Nephron (organoid): ENCODE results near the gene EFTUD2.
A peak's percentile ranks its signal among the peaks of the same experiment; 100 is the strongest.
"Not testable (repeated sequence)": the region's sequence is repeated elsewhere in the genome, so short reads cannot be mapped to it uniquely, and the experiment has no call there.

ENCODE experiments used
- H3K27ac Mint-ChIP-seq, 3 experiments: 2 replicates each; pipeline ENCODE4 v1.8.0; 2020; ENCODE audit warnings: mixed read lengths in 3 of 3, mild to moderate bottlenecking in 2 of 3, moderate library complexity in 1 of 3
- H3K27me3 Mint-ChIP-seq: 2 replicates; pipeline ENCODE4 v1.8.0; 2021; ENCODE audit warnings: low read depth, mild to moderate bottlenecking, moderate library complexity, mixed read lengths
- H3K36me3 Mint-ChIP-seq: 2 replicates; pipeline ENCODE4 v1.8.0; 2020; ENCODE audit warnings: low read depth, mixed read lengths
- H3K4me1 Mint-ChIP-seq: 2 replicates; pipeline ENCODE4 v1.8.0; 2020; ENCODE audit warnings: mixed read lengths
- H3K4me3 Mint-ChIP-seq, 3 experiments: 2 replicates each; pipeline ENCODE4 v1.8.0; 2020; ENCODE audit warnings: mild to moderate bottlenecking in 3 of 3, mixed read lengths in 3 of 3, moderate library complexity in 2 of 3
- H3K9me3 Mint-ChIP-seq: 2 replicates; pipeline ENCODE4 v1.8.0; 2020; ENCODE audit warnings: mixed read lengths
- CTCF ChIP-seq, 3 experiments: fragments of 200-600 bp; sonication (generic); IDR thresholded peaks; one replicate each; pipeline ENCODE4 v1.5.0; 2021; ENCODE audit warnings: antibody characterized with exemption in 3 of 3; ENCODE audit not compliant: unreplicated experiment in 3 of 3

Gene EFTUD2

GRCh38 chr17:44899074-44899782 is at the start of gene EFTUD2:
Gene EFTUD2, minus strand, starts transcription at chr17:44899445. Its CDS starts 4,924 bp downstream, at chr17:44894521.
- Mint-ChIP-seq H3K9me3 (no peaks in the 10 kb centered on the region), H3K36me3 (peaks cover 9% of the 10 kb centered on the region), H3K27ac (peak within 1 kb of the TSS; percentile 100), H3K27me3 (no peaks in the 10 kb centered on the region), H3K4me1 (peaks cover 44% of the 10 kb centered on the region), H3K4me3 (peak within 1 kb of the TSS; percentile 96 to 97 (median 96))
- TF ChIP-seq CTCF (IDR thresholded peaks at IDR 0.05; ENCODE audit: unreplicated experiment in 3 of 3), result no peak

GRCh38 chr17:44948315-44948795 is 49.1 kb upstream of the EFTUD2 start:
- Mint-ChIP-seq H3K27ac (peak overlapping the region in 1 of 3 experiments; percentile 85), H3K4me1 (peaks cover 12% of the 10 kb centered on the region), H3K4me3 (peak overlapping the region; percentile 89 to 94 (median 92)), H3K36me3 (peaks cover 9% of the 10 kb centered on the region), H3K9me3 (no peaks in the 10 kb centered on the region), H3K27me3 (peaks cover 6% of the 10 kb centered on the region)
- no peak for TF ChIP-seq CTCF (IDR thresholded peaks at IDR 0.05; ENCODE audit: unreplicated experiment in 3 of 3)

GRCh38 chr17:44947461-44948314 is 48.4 kb upstream of the EFTUD2 start, which contains the start of gene KIF18B:
Gene KIF18B, minus strand, starts transcription at chr17:44947773. Its CDS starts 11,429 bp downstream, at chr17:44936344.
- Mint-ChIP-seq H3K27ac (peak within 1 kb of the TSS; percentile 69 to 85 (median 76)), H3K4me1 (peaks cover 12% of the 10 kb centered on the region), H3K9me3 (no peaks in the 10 kb centered on the region), H3K36me3 (peaks cover 9% of the 10 kb centered on the region), H3K4me3 (peak within 1 kb of the TSS; percentile 89 to 94 (median 92)), H3K27me3 (peaks cover under 1% of the 10 kb centered on the region)
- no peak for TF ChIP-seq CTCF (IDR thresholded peaks at IDR 0.05; ENCODE audit: unreplicated experiment in 3 of 3)

- not testable (repeated sequence) for H3K27ac Mint-ChIP-seq, H3K27me3 Mint-ChIP-seq, H3K9me3 Mint-ChIP-seq
- Mint-ChIP-seq H3K4me3 (peak overlapping the region; percentile 89 to 94 (median 92)), H3K36me3 (peaks cover 19% of the 10 kb centered on the region), H3K4me1 (peaks cover 17% of the 10 kb centered on the region)
These were observed 46.4 kb upstream of the EFTUD2 start for GRCh38 chr17:44945652-44946051.

- Mint-ChIP-seq H3K27ac (peak overlapping the region in 1 of 3 experiments; percentile 19), H3K27me3 (no peaks in the 10 kb centered on the region), H3K36me3 (peaks cover 47% of the 10 kb centered on the region), H3K9me3 (peaks cover 11% of the 10 kb centered on the region), H3K4me1 (peaks cover 13% of the 10 kb centered on the region), H3K4me3 (no peak overlapping the region)
- TF ChIP-seq CTCF (IDR thresholded peaks at IDR 0.05; ENCODE audit: unreplicated experiment in 3 of 3), result no peak
These were observed 43.2 kb upstream of the EFTUD2 start for GRCh38 chr17:44942456-44942855.

GRCh38 chr17:44941712-44942331 is 42.6 kb upstream of the EFTUD2 start:
- no peaks in the 10 kb centered on the region for H3K27me3 Mint-ChIP-seq
- peak overlapping the region in 1 of 3 experiments; percentile 19 for H3K27ac Mint-ChIP-seq
- peaks cover 13% of the 10 kb centered on the region for H3K4me1 Mint-ChIP-seq
- no peak for TF ChIP-seq CTCF (IDR thresholded peaks at IDR 0.05; ENCODE audit: unreplicated experiment in 3 of 3)
- peaks cover 53% of the 10 kb centered on the region for H3K36me3 Mint-ChIP-seq
- no peak overlapping the region for H3K4me3 Mint-ChIP-seq
- peaks cover 11% of the 10 kb centered on the region for H3K9me3 Mint-ChIP-seq
